ENCODE measurements around the gene H2AZ1. TPM values are rescaled to one million over a fixed set of nuclear protein-coding genes. Genes with fewer than 3 reads are reported as not detected.
A peak's percentile ranks its signal among the peaks of the same experiment; 100 is the strongest.

H2AZ1 gene
- total and polyA plus RNA-seq, 4 donors: 28.5 to 139 (median 103) TPM

DNA sequence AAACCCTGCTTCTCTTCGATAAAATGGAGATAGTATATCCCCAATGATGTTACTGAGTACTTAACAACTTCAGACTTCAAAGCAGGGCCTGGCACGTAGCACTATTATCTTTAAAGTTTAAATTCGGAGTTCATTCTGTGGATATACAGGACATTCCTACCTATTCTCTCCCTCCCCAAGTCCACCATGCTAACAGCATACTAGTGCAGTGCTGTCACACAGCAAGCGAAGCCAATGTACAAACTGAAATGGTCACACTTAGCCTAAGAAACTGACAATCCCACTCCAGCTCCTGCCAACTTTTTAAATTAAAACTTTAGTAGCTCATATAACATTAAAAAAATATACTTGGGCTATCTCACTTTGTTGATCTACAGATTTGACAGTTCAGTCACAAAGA is 2.5 kb downstream of the H2AZ1 start:
- Histone ChIP-seq H3K36me3 (ENCODE audit: control insufficient read depth in 4 of 4, insufficient read depth in 3 of 4, low read depth in 1 of 4, low read length in 3 of 4) (no peaks in the 10 kb centered on the region), H3K9me3 (ENCODE audit: control insufficient read depth in 4 of 4, low read length in 3 of 4) (no peaks in the 10 kb centered on the region), H3K27me3 (ENCODE audit: control insufficient read depth in 4 of 4, insufficient read depth in 4 of 4, low read length in 3 of 4) (no peaks in the 10 kb centered on the region), H3K27ac (ENCODE audit: low read depth in 1 of 2, low read length in 2 of 2) (peak overlapping the region; percentile 84 to 90), H3K4me1 (ENCODE audit: control insufficient read depth in 4 of 4, insufficient read depth in 4 of 4, low read length in 3 of 4) (peaks cover 3 to 36% (median 24%) of the 10 kb centered on the region in 4 donors), H3K4me3 (ENCODE audit: low read depth in 1 of 3, low read length in 3 of 3) (no peak overlapping the region), H3K9ac (ENCODE audit: low read depth in 1 of 2, low read length in 2 of 2) (peak overlapping the region in 1 of 2 donors; percentile 75)
- TF ChIP-seq GABPA (IDR thresholded peaks at IDR 0.05 in 1 of 2, conservative IDR thresholded peaks at IDR 0.05 in 1 of 2) (no peak), RXRA (IDR thresholded peaks at IDR 0.05) (no peak), TAF1 (conservative IDR thresholded peaks at IDR 0.05) (no peak), RAD21 (IDR thresholded peaks at IDR 0.05) (no peak), FOXA2 (IDR thresholded peaks at IDR 0.05) (no peak)
- TF ChIP-seq, protein P1, sequence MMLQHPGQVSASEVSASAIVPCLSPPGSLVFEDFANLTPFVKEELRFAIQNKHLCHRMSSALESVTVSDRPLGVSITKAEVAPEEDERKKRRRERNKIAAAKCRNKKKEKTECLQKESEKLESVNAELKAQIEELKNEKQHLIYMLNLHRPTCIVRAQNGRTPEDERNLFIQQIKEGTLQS (IDR thresholded peaks at IDR 0.05): no peak
- TF ChIP-seq, protein P2, sequence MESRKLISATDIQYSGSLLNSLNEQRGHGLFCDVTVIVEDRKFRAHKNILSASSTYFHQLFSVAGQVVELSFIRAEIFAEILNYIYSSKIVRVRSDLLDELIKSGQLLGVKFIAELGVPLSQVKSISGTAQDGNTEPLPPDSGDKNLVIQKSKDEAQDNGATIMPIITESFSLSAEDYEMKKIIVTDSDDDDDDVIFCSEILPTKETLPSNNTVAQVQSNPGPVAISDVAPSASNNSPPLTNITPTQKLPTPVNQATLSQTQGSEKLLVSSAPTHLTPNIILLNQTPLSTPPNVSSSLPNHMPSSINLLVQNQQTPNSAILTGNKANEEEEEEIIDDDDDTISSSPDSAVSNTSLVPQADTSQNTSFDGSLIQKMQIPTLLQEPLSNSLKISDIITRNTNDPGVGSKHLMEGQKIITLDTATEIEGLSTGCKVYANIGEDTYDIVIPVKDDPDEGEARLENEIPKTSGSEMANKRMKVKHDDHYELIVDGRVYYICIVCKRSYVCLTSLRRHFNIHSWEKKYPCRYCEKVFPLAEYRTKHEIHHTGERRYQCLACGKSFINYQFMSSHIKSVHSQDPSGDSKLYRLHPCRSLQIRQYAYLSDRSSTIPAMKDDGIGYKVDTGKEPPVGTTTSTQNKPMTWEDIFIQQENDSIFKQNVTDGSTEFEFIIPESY (IDR thresholded peaks at IDR 0.05): no peak
- TF ChIP-seq, protein P3, sequence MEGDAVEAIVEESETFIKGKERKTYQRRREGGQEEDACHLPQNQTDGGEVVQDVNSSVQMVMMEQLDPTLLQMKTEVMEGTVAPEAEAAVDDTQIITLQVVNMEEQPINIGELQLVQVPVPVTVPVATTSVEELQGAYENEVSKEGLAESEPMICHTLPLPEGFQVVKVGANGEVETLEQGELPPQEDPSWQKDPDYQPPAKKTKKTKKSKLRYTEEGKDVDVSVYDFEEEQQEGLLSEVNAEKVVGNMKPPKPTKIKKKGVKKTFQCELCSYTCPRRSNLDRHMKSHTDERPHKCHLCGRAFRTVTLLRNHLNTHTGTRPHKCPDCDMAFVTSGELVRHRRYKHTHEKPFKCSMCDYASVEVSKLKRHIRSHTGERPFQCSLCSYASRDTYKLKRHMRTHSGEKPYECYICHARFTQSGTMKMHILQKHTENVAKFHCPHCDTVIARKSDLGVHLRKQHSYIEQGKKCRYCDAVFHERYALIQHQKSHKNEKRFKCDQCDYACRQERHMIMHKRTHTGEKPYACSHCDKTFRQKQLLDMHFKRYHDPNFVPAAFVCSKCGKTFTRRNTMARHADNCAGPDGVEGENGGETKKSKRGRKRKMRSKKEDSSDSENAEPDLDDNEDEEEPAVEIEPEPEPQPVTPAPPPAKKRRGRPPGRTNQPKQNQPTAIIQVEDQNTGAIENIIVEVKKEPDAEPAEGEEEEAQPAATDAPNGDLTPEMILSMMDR (IDR thresholded peaks at IDR 0.05; ENCODE audit: low read depth, low read length, missing input control): no peak
- no peak for DNase-seq (ENCODE audit: low spot score)
- 85% methylated on average over 4 of the region's 4 CpGs for WGBS

DNA sequence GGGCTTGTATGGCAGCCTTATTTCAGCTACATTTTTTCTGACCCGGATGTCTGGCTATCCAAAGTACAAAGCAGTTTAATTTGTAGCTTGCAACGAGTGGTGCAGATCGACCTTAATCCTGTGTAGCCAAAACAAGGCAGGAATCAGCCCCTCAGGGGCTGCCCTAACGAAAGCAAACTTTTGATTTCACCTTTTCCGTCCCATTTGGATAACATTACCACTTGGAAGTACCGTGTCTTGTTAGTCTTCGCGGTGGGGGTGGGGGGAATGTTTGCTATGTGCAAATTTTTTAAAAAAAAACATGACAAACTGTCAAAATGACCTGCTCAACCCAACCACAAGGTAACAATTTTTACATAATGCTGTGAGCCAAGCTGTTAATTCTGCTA is 2.9 kb downstream of the H2AZ1 start:
- H3K27ac ChIP-seq (ENCODE audit: low read depth in 1 of 2, low read length in 2 of 2): peak overlapping the region; percentile 84 to 90
- DNase-seq (ENCODE audit: low spot score): no peak
- H3K4me3 ChIP-seq (ENCODE audit: low read depth in 1 of 3, low read length in 3 of 3): peak overlapping the region; percentile 63 to 98 (median 93)
- peaks cover 3 to 36% (median 24%) of the 10 kb centered on the region in 4 donors for H3K4me1 ChIP-seq (ENCODE audit: control insufficient read depth in 4 of 4, insufficient read depth in 4 of 4, low read length in 3 of 4)
- peak overlapping the region in 1 of 2 donors; percentile 75 for H3K9ac ChIP-seq (ENCODE audit: low read depth in 1 of 2, low read length in 2 of 2)
- no peaks in the 10 kb centered on the region for H3K36me3 ChIP-seq (ENCODE audit: control insufficient read depth in 4 of 4, insufficient read depth in 3 of 4, low read depth in 1 of 4, low read length in 3 of 4)
- no peaks in the 10 kb centered on the region for H3K27me3 ChIP-seq (ENCODE audit: control insufficient read depth in 4 of 4, insufficient read depth in 4 of 4, low read length in 3 of 4)
- H3K9me3 ChIP-seq (ENCODE audit: control insufficient read depth in 4 of 4, low read length in 3 of 4): no peaks in the 10 kb centered on the region
- whole genome bisulfite sequencing: 10% methylated on average over 8 of the region's 8 CpGs
- TF ChIP-seq, protein P4, sequence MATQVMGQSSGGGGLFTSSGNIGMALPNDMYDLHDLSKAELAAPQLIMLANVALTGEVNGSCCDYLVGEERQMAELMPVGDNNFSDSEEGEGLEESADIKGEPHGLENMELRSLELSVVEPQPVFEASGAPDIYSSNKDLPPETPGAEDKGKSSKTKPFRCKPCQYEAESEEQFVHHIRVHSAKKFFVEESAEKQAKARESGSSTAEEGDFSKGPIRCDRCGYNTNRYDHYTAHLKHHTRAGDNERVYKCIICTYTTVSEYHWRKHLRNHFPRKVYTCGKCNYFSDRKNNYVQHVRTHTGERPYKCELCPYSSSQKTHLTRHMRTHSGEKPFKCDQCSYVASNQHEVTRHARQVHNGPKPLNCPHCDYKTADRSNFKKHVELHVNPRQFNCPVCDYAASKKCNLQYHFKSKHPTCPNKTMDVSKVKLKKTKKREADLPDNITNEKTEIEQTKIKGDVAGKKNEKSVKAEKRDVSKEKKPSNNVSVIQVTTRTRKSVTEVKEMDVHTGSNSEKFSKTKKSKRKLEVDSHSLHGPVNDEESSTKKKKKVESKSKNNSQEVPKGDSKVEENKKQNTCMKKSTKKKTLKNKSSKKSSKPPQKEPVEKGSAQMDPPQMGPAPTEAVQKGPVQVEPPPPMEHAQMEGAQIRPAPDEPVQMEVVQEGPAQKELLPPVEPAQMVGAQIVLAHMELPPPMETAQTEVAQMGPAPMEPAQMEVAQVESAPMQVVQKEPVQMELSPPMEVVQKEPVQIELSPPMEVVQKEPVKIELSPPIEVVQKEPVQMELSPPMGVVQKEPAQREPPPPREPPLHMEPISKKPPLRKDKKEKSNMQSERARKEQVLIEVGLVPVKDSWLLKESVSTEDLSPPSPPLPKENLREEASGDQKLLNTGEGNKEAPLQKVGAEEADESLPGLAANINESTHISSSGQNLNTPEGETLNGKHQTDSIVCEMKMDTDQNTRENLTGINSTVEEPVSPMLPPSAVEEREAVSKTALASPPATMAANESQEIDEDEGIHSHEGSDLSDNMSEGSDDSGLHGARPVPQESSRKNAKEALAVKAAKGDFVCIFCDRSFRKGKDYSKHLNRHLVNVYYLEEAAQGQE (IDR thresholded peaks at IDR 0.05): no peak
- TF ChIP-seq YY1 (IDR thresholded peaks at IDR 0.05) (peak; percentile 34), HNF4A (conservative IDR thresholded peaks at IDR 0.05) (no peak), SP1 (IDR thresholded peaks at IDR 0.05) (peak; percentile 40)
